Activated CD4-positive, alpha-beta T cell treated with anti-CD3 and anti-CD28 coated beads, Interleukin-2, amount 50 U/mL, for 16 hours (primary cell): ENCODE results near the gene ASTN1.

ENCODE experiments used
- DNase-seq: peaks from one replicate; pipeline ENCODE4 v3.0.0-alpha.2; 2020

The ASTN1 gene

DNA sequence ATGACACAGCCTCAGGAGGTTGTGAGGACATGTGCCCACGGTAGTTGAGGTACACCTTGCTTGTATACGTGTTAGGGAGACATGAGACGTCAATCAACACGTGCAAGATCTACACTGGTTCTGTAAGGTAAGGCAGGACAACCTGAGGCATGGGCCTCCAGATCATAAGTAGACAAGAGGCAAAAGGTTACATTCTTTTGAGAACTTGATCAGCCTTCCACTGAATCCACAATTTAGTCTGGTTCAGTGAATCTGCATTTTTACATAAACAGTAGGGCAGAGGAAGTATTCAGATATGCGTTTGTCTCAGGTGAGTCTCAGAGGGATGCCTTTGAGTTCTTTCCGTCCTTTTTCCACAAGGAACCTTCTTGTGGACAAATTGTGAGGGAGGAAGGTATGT, 348.9 kb downstream of the ASTN1 start:
- DNase-seq, result no peak

DNA sequence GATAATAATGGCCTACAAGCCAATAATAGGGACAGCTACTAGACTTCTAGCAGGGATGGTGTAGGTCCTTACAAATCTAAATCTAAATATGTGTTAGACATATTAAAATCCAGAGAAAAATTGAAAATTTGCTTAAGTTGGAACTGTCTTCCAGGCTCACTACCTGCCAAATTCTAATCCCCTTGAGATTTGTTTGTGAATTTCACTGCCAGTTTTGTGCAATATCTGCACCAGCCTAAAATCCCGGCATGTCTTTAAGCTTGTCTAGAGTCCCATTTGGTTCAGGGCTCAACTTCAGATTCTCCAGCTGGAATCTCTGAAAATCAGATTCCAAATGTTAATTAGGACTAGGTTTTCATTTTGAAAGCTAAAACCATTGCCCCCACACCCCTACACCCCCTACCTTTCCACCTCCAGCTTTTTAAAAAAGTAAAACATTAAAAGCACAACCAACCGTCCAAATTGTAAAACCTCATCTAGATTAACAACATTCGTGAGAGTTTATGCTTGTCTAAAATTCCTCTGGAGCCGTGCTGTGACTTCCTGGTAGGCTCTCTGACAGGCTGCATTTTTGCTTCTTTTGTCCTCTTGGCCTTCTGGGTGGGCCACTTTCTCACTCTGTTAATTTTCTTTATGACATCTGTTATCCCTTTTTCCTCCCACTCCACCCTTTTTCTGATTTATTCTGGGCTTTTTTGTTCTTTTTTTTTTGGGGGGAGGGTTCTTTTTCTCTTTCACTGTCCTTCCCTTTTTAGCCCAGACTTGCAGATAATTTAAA, 352.8 kb downstream of the ASTN1 start:
- no peak for DNase-seq

DNA sequence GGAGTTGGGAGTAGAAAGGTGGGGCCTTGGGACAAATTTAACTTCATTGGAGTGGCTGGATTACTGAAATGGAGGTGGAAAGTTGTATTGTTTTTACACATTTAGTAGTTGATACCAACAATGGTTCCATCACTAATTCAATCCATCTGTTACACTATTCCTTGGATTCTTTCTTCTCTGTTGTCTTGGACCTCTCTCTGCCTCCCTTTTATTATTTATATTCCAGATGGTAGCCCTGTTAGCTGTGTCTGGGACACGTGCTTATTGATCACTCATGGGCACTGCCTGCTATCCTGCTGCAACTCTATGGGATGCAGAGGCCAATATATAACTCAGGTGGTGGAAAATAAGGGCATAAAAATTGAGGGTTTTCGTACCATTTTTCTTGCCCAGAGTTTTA, 355.2 kb downstream of the ASTN1 start:
- DNase-seq, result no peak
